GM15510 (cell line): Measurements from ENCODE around the gene BPI.

Experiments
- POLR2A ChIP-seq: IDR thresholded peaks from 3 replicates; pipeline ENCODE4 v1.6.1; 2011; ENCODE audit warnings: borderline replicate concordance; ENCODE audit not compliant: insufficient read length; ENCODE audit errors: extremely low read depth

BPI gene

DNA sequence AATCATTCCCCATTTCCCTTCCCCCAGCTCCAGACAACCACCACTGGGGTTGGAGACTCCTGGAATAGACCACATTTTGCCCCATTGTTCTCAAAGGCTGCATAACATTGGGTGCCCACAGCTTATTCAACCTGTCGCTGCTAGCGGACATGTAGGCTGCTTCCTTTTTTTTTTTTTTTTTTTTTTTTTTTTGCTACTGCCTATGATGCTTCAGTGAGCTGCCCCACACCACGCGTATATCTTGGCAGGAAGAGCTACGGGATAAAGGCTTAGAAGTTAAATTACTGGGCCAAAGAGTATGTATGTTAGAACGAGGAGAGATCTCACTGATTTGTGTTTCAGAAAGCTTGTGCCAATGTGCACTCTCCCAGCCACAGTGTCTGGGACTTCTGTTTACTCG, 49.4 kb downstream of the BPI start:
- no peak for TF ChIP-seq POLR2A

DNA sequence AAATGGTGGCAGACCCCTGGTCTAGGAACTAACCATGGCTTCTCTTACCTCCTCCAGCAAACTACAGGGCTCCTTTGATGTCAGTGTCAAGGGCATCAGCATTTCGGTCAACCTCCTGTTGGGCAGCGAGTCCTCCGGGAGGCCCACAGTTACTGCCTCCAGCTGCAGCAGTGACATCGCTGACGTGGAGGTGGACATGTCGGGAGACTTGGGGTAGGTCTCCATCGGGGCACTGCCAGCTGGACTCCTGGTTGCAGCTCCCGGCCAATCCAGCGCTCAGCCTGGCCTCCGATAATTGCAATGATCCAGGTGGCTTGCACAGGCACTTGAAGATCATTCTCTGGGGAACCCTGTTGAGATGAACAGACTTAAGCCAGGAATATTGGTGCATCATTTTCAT, 50.3 kb downstream of the BPI start:
- no peak for TF ChIP-seq POLR2A

DNA sequence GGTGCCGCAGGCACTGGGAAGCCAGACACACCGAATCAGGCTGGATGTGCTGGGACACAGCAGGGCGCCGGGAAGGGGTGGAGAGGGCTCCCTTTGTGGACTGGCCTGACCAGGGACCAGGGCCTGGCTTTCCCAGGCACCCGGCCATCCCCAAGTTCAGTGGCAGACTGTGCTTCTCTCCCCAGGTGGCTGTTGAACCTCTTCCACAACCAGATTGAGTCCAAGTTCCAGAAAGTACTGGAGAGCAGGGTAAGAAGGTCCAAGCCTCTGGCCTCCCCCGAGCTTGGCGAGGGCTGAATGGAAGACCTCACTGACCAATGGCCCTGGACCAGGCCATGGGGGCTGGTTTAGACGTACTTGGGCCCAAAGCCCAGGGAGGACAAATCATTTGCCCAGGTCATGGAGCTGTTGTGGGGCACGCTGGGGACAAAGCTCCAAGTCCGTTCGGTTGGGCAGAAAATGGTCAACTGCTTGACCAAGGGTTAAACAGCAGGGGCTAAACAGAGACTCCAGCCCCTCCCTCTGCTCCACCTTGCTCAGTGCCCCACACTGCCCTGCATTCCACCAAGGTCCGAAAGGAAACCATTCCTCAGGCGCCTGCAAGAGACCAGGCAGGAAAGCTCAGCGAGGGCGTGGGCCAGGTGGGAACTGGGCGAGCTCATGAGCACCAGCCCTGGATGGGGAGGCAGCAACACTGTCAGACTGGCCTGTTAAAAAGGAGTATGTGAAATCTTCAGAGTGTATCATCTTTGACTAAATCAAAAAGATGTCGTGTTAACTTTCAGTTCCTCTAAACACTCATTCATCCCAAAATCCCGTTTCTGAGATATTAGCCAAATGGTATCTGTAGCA, 51.4 kb downstream of the BPI start:
- TF ChIP-seq POLR2A: no peak

DNA sequence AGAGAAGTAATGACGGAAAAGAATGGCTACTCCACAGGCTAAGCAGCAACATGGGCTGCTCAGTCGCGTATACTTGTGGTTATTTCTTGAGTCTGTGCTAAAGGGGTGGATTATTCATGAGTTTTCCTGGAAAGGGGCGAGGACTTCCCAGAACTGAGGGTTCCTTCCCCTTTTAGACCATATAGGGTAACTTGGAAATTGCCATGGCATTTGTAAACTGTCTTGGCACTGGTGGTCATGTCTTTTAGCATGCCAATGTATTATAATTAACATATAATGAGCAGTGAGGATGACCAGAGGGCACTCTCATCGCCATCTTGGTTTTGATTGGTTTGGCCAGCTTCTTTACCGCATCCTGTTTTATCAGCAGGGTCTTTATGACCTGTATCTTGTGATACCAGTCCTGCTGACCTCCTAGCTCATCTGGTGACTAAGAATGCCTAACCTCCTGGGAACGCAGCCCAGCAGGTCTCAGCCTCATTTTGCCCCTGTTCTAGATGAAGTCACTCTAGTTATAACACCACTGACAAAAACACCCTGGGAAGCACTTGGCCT, 53.8 kb downstream of the BPI start:
- no peak for TF ChIP-seq POLR2A

DNA sequence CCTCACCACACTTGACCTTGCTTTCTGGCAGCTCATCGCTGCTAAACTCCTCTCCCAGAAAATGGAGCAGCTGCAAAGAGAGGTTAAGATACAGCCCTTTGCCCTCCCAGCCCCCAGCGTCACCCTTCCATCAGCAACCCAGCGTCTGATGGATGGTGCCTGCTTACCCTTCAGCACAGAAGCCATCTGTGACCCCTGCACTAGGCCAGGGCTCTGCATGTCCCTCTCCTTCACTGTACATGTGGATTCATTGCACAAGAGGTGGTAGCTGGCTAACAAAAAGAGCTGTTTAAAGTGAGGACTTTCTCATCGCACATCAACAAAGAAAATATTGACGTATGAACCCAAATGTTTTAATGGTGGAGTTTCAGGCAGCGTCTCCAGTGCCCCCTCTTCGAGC, 54.6 kb downstream of the BPI start:
- no peak for TF ChIP-seq POLR2A

DNA sequence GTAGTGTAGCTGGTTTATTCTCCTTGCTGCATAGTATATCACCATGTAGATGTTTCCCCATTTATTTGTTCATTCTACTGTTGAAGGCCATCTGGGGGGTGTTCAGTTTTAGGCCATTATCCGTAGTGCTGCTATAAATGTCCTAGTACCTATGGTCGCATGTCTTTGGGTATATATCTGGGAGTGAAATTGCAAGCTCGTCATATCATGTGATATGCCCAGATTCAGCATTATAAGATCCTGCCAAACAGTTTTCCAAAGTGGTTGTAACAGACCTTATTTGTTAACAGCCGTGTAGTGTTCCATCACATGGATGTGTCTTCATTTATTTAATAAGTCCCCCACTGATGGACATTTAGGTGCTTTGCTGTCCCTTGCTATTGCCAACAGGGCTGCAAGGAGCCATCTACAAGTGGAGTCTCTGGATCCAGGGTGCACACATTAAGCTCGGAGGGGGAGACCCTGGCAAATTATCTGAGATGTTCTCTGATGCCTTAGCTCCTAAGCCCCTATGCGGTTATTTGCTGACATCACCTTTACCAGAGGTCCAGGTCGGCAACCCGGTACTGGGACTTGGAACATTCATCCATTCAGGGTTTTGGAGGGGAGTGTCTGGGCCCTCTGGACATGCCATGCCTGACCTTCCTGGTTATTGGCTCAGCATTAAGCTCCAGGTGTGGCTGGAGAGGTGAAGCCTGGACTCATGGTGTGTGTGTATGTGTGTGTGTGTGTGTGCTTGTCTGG, 59.2 kb downstream of the BPI start:
- no peak for TF ChIP-seq POLR2A

DNA sequence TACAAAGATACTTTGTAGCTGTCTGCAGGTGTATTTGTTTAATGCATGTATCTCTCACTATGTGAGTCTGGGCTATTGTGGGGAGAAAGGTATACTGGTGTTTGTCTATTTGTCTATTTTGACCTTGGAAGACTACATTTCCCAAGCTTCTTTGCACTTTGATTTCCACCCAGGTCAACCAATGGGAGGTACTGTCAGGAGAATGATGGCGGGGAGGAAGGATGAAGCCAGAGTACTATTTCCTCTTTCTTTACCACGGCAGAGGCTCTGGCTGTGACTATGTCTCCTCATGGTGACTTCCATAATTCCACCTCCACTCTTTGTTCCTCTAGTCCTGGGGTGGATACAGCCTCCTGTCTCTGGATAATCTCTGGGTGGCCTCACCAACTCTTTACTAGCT, 65.4 kb downstream of the BPI start:
- TF ChIP-seq POLR2A: no peak

DNA sequence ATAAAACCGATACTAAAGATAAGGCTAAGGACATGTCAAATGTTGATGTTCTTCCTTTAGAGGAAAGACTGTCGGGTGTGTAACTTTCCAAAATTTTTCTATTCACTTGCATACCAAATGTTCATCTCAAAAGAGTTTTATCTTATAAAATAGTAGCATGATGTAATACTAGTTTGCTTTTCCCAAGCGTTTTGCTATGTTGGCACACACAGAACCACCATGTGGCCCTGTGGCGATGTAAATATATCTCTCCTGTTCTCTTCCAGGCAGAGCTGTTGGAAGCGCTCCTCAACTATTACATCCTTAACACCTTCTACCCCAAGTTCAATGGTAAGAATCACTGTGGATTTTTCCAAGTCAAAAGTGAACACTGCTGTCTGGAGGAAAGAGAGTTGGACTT, 68.8 kb downstream of the BPI start:
- TF ChIP-seq POLR2A: no peak

DNA sequence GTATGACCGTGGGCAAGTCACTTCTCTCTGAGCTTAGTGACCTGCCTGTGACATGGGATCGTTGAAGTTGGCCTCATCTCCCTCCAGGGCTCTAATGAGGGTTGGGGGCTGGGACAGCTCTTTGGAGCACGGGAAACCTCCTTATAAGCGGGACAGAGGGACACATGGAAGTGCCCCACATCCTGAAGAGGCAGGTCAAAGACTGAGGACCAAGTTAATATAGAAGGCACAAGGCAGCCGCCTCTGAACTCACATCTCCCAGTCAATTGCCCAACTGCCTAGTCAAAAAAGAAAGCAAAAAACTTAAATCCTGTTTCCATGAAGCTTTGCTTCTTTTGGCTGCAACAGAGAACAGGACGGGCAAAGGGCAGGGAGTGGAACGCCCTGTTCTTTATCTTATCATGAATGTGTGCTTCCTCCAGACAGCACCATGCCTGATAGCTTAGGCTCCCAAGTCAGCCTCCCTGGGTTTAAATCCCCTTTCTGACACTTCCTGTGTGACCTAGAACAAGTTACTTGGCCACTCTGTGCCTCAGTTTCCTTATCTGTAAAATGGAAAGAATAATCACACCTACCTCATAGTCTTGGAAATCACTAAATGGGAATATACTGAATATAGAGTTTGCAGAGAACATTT, 69.4 kb downstream of the BPI start:
- TF ChIP-seq POLR2A: no peak

DNA sequence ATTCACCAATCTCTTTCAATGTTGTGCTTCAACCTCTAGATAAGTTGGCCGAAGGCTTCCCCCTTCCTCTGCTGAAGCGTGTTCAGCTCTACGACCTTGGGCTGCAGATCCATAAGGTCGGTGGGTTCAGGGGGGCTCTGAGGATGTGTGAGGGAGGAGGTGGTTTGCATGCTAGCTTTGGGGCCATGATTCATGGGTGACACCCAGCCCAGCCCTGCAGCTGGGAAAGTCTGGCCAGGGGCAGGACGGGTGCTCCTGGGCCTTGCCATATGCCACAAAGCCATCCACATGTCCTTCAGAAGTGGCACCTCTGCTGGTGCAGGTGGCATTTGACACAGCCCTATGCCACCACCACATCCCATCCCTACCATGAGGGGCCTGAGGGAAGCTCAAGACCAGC, 69.9 kb downstream of the BPI start:
- no peak for TF ChIP-seq POLR2A

DNA sequence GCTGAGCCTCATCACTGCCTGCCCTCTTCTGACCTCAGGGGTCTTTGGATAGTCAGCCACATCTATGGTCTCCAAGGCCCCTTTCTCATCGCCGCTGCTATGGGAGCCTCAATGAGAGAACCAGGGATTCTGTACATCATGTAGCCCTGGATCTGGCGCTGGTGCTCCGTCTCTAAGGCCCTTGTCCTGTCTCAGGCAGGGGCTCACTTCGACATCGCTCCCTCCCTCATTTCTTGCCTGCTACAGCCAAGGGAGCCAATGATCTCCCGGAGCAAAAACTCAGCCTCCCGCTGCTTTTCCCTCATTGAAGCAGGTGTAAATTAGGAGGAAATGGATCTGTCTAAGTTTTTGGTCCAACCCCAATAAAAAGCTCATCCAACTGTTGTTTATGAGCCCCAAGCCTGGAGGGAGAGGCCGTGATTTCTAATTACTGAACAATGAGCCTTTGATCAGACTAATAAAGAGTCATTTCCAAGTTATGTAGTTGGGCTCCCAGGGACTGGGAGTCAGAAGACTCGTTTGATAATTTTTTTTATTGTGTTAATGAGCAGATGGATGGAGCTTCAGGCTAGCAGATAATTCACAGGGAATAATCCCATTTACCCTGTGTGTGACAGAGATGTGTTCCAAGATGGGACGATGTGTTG, 73.2 kb downstream of the BPI start:
- TF ChIP-seq POLR2A: no peak

DNA sequence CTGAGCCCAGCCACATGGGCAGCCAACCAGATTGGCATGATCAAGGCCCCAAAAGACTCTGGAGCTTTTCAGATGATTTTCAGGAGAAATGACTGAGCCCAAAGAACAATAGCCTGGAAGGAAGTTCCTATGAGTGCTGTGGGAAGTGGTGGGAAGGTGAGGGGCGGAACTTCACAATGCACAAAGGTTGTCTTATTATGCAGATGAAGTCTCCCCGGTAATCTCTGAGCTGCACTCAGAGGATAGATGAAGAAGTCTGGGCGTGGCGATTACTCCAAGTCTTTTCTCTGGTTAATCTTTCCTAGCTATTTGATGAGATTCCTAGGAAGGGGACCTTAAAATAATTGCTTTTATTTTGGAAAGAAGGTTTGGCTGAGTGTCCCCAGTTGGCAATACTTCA, 79.2 kb downstream of the BPI start:
- no peak for TF ChIP-seq POLR2A

DNA sequence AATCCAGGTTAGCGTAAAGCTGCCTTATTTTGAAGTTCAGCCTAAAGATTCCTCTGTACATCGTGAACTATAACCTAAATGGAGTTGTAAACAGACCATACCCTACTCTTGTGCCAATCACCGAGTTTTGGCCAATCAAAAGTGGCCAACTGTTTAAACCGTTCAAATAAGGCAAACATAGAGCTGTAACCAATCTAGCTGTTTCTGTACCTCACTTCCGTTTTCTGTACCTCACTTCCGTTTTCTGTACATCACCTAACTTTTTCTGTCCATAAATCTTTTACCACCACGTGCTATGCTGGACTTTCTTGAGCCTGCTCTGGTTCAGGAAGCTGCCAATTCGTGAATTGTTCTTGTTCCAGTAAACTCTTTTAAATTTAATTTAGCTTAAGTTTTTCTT, 82.0 kb downstream of the BPI start:
- no peak for TF ChIP-seq POLR2A

DNA sequence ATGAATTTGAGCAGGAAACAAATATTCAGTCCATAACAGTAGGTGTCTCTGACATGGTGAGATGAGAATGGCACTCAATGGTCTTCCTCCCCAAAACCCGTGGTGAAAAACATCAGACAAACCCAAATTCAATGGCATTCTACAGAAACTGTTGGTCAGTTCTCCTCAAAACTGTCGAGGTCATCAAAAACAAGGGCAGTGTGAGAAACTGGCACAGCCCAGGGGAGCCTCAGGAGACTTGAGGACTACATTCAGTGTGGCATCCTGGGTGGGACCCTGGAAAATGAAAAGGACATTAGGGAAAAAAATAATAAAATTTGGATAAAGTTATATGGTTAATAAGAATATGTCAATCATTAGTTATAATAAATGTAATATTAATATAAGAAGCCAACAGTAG, 82.9 kb downstream of the BPI start:
- no peak for TF ChIP-seq POLR2A
